Adrenal gland (tissue), 5 donors: ENCODE data around the gene HSD17B14.

Experiments used
- POLR2A ChIP-seq, 2 donors: fragments of 450-650 bp; IDR thresholded peaks; one replicate each; pipeline ENCODE4 v1.6.1; 2017; ENCODE audit warnings: antibody characterized with exemption in 2 of 2, mild to moderate bottlenecking in 2 of 2, moderate library complexity in 1 of 2
- TF ChIP-seq, protein P1 (sequence below), 6 experiments: fragments of 450-650 bp in 4 of 6; fragments of 200-600 bp in 2 of 6; sonication (generic) in 1 of 6; IDR thresholded peaks; 1 replicate in 5 of 6; 2 replicates in 1 of 6; pipeline versions ENCODE4 v1.5.1 to v1.8.0; 2016 to 2021; ENCODE audit warnings: antibody characterized with exemption in 6 of 6, mild to moderate bottlenecking in 2 of 6, moderate library complexity in 1 of 6
- donor health status: DM: no; HTN: no; CAD: no.

GRCh38 chr19:48804496-48804895 is 31.8 kb downstream of the HSD17B14 start:
- TF ChIP-seq, protein P1, sequence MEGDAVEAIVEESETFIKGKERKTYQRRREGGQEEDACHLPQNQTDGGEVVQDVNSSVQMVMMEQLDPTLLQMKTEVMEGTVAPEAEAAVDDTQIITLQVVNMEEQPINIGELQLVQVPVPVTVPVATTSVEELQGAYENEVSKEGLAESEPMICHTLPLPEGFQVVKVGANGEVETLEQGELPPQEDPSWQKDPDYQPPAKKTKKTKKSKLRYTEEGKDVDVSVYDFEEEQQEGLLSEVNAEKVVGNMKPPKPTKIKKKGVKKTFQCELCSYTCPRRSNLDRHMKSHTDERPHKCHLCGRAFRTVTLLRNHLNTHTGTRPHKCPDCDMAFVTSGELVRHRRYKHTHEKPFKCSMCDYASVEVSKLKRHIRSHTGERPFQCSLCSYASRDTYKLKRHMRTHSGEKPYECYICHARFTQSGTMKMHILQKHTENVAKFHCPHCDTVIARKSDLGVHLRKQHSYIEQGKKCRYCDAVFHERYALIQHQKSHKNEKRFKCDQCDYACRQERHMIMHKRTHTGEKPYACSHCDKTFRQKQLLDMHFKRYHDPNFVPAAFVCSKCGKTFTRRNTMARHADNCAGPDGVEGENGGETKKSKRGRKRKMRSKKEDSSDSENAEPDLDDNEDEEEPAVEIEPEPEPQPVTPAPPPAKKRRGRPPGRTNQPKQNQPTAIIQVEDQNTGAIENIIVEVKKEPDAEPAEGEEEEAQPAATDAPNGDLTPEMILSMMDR (IDR thresholded peaks at IDR 0.05): no peak
- TF ChIP-seq POLR2A (IDR thresholded peaks at IDR 0.05): no peak
